ENCODE results near the gene MPC2.

- TF ChIP-seq, protein P1, sequence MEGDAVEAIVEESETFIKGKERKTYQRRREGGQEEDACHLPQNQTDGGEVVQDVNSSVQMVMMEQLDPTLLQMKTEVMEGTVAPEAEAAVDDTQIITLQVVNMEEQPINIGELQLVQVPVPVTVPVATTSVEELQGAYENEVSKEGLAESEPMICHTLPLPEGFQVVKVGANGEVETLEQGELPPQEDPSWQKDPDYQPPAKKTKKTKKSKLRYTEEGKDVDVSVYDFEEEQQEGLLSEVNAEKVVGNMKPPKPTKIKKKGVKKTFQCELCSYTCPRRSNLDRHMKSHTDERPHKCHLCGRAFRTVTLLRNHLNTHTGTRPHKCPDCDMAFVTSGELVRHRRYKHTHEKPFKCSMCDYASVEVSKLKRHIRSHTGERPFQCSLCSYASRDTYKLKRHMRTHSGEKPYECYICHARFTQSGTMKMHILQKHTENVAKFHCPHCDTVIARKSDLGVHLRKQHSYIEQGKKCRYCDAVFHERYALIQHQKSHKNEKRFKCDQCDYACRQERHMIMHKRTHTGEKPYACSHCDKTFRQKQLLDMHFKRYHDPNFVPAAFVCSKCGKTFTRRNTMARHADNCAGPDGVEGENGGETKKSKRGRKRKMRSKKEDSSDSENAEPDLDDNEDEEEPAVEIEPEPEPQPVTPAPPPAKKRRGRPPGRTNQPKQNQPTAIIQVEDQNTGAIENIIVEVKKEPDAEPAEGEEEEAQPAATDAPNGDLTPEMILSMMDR (conservative IDR thresholded peaks at IDR 0.05 in 1 of 2, IDR thresholded peaks at IDR 0.05 in 1 of 2; ENCODE audit: extremely low read depth in 1 of 2, insufficient read depth in 1 of 2, low read depth in 1 of 2, low read length in 2 of 2), result no peak
- TF ChIP-seq EZH2 (IDR thresholded peaks at IDR 0.05; ENCODE audit: borderline replicate concordance, low read length), result no peak
Observed at GRCh38 chr1:167928457-167928852, 8.4 kb downstream of the MPC2 start.
